ENCODE data around the gene RGS9.
"Not testable (repeated sequence)": the region's sequence is repeated elsewhere in the genome, so short reads cannot be mapped to it uniquely, and the experiment has no call there.

Gene RGS9

DNA sequence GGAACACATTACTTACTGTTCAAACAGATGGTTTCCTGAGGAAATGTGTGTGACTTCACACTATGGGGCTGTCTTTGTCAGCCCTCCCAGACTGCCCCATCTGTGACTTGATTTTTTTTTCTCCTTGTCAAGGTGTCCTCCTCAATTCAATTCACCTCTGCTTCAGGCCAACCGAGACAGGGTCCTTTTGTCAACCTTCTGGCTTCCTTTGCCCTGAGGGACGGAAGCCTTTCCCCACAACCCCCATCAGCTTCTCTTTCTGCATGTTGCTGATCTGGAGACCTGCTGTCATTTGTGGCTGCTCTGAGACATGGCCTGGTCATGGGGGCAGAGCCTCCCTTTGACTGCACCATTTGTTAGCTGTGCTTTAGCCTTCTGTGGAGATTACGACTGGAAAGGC lies 21.3 kb upstream of the RGS9 start:
- DNase-seq (ENCODE audit: low spot score): no peak

DNA sequence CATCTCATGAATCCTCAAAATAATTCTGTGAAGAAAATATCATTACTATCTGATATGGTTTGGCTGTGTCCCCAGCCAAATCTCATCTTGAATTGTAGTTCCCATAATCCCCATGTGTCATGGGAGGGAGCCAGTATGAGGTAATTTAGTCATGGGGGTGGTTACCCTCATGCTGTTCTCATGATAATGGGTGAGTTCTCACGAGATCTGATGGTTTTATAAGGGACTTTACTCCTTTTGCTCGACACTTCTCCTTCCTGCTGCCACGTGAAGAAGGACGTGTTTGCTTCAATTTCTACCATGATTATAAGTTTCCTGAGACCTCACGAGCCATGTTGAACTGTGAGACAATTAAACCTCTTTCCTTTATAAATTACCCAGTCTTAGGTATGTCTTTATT lies 20.7 kb upstream of the RGS9 start:
- not testable (repeated sequence) for DNase-seq (ENCODE audit: low spot score)

DNA sequence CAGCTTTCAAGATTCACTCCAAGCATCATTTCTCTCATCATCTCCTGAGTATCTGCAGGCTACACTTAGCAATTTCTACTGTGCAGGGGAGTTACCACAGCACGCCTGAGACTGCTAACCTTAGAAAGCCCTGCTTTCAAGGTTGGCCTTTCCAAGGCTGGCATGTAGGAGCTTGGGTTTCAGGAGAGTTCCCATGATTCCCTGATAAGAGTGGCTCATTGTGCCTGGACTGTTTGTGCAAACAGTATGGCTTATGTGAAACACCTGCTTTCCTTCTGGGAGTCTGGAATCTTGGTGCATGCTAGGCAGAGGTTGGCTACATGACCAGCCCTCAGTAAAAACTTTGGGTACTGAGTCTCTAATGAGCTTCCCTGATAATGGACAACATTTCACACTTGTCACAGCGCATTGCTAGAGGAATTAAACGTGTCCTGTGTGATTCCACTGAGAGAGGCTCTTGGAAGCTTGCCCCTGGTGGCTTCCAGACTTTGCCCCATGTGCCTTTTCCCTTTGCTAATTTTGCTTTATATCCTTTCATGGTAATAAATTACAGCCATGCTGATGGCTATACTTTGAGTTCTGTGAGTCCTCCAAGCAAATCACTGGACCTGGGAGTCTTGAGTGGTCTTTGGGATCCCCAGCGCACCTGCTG lies 19.7 kb upstream of the RGS9 start:
- no peak for DNase-seq (ENCODE audit: low spot score)

DNA sequence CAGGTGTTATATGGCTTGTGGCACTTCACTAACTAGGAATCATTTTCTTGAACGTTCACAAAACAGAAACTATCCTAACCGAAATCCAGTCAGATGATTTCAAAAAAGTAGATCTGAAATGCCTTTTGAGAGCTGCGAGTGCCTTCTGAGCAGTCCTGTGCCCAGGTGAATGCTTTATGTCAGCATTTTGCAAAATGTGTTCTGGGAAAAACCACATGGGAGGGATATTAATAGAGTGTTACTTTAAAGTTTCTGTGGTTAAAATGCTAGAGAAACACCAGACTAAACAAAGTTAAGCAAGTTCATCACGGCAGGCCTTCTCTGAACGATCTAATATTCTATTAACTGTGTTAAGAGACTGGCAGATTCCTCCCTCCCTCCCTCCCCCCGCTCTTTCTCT lies 15.8 kb upstream of the RGS9 start:
- no peak for DNase-seq (ENCODE audit: low spot score)

DNA sequence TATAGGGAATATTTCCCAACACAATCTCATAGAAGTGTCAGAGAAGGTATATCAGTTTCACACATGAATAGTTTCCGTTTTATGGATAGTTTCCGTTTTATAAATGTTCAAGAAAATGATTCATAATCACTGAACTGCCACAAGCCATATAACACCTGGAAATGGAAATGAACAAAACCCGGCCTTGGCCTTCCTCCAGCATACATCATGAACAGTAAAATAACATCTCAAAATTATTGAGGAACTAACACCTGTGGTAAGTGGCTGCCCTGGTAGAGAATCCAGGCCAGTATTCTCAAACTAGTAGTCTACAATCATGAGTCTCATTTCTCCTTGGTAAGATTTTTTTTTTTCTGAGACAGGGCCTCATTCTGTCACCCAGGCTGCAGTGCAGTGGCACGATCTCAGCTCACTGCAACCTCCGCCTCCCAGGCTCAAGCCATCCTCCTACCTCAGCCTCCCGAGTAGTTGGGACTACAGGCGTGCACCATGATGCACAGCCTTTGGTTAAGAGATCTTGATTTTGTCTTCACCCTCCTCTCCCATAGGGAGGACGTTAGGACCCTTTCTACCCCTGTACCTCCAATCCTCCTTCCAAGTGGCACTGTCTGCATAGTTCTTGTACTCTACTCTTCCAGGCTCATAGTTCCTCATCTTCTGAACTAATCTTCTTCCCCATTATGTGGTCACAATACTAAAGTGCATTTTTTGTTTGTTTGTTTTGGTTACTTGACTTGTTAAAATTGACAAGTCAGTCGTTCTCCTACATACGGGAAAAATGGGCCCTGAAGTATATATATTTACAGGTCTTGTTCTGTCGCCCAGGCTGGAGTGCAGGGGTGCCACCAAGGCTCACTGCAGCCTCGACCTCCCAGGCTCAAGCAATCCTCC lies 15.0 kb upstream of the RGS9 start:
- DNase-seq (ENCODE audit: low spot score): no peak

DNA sequence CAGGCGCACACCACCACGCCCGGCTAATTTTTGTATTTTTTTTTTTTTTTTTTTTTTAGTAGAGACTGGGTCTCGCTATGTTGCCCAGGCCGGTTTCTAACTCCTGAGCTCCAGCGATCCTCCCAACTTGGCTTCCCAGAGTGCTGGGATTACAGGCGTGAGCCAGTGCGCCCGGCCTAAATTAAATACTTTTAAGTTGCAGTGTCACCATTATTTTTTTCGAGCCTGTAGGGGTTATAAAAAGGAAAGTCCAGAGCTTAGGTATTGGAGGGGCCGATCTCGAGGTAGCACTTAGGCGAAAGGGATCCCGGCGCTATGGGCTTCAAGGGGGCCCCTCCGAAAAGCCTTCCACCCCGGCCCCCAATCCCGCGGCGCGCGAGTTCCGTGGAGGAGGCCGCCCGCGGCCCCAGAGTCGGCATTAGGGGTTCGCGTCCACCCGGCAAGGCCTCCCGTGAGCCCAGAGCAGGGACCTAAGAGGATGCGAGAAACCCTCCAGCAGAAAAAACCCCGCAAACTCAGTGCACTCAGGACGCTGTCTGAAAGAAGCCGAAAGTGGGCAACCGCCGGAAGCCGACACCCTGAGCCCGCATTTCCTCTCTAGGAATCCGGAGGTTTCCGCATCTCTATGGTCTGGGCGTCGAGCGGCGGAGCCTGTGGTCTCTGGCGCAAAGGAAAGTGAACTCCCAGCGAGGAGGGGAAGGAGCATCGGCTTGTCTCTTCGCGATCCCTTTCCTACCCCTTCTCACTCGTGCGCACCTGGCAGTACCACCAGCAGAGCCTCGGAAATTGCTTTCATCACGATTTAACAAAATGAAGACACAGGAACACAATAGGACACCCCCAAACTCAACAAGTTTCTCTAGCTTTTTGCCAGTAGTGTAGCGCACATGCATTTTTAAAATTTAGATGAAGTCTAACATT lies 14.1 kb upstream of the RGS9 start:
- peak; percentile 94 for DNase-seq (ENCODE audit: low spot score)

DNA sequence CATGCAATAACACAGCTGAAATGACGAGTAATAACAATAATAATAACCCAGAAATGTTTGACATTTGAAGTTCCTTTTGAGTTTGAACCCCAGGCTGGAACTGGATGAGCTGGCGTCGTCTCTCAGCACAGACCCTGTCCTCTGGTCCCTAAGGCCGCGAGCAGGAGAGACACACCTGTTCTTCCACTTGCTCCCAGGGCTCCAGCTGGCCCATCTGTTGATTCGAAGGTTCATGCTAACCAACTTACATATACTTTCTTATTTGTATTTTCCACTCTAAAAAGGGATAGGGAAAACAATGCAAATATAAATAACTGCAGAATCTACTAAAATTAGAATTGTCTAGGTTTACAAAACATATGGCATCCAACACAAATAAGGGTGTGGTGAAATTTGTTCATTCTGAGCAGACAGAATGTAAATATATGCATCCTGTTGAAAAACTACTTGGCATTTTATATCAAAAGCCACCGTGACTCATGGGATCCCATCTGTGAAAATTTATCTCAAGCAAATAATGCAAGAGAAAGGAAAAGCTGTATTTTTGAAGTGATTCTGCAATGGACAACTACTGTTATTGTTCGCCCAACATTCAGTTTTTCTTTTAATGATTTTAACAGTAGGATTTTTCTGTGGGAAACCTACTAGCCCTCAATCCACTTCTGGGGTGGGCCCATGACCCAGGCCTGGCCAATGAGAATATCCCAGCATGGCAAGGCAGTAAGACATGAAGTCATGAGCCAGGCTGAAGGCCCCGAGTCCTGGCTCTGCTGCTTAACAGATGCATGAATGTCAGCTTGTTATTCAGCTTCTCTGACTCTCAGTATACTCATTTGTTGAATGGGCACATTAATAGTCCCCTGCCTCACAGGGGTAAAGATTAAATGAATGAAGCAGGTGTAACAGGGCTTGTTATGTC lies 13.2 kb upstream of the RGS9 start:
- DNase-seq (ENCODE audit: low spot score): no peak

DNA sequence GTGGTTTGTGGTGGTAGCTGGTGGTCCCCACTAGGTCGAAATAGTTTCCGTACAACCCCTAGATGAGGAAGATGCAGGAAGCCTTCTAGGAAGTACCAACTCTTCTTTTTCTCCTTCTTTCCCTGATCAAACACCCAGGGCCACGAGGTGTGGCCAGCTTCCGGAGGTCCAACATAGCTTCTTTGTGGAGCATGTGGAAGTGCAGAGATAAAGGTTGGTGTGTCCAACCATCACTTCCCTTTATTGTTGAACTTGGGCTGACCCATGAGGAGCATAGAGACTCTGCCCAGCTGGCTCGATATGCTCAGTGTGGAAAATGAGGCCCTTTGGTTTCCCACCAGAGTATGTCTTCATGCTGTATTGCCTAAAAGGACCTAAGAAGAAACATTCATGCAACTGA lies 6.3 kb upstream of the RGS9 start:
- no peak for DNase-seq (ENCODE audit: low spot score)

DNA sequence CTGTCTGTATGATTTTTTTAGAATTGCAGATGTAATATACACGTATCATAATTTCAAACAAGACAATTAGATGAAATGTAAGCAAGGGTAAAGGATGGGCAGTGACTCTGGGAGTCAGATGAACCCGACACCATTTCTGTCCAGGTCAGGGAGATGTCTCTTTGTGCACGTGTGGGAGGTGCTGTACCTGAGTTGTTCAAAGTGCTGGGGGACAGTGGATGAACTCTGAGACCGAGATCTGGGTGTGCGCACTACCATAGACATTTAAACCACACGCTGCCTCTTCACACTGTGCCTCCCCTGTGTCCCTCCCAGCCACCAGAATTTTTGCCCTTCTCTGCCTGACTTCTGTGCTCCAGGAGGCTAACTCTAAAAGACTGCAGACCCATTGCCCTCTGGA lies 5.9 kb upstream of the RGS9 start:
- no peak for DNase-seq (ENCODE audit: low spot score)

DNA sequence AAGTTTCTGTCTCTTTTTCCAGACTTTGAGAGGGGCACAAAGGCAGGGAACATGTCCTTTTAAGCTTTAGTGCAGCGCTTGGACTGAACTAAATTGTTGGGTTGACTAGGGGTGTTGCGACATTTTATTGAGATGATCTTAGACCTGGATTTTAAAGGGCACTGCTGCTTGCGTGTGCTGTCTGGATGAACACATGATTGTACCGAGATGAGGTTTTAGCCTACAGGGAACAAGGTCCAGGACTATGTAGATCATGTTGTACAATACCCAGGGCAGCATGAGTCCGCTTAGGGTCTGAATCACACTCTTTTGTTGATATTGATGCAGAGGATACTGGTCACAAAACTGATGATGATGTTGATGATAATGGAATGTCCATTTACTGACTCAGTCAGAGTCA lies 5.2 kb upstream of the RGS9 start:
- no peak for DNase-seq (ENCODE audit: low spot score)

DNA sequence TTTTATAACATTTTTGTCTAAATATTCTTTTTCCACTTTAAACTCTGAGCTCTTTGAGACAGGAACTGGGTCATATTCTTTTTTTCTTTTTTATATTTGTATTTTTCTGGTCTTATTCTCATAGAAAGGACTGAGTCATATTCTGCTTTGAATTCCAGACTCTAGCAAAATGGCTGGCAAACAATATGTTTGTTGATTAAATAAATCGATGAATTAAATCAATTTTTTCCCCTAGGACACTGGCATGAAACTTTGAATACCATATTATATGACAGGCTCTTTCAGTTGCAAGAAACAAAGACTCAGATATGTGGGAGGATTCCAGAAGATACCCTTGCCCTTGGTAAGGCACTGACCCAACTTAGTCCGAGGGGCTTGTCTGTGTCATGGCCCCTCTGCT lies 3.1 kb upstream of the RGS9 start:
- DNase-seq (ENCODE audit: low spot score): no peak

DNA sequence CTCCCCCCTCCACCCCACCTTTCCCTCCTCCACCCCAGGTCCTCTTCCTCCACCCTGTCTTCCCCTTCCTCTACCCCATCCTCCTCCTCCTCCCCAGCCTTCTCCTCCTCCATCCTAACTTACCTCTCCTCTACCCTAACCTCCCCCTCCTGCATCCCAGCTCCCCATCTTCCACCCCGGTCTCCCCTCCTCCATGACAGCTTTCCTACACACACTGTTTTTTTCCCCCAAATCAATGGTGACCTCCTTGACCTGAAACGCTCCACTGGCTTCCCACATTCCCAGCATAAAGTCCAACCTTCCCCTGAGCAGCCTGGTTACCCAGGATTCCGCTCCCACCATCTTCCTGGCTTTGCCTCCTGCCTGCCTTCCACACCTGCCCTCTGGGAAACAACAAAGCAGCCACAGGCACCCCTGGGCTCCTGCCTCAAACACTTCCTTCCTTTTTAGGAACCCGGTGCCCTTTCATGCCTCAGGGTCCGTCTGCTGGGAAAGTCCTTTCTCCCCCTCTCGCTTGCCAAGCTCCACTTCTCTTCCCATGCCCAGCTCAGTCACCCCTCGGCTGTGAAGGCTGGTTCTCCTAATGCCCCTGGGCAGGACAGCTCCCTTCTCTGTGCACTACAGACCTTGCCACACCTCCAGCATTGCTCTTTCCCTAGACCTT lies 2.1 kb downstream of the RGS9 start:
- DNase-seq (ENCODE audit: low spot score): no peak

DNA sequence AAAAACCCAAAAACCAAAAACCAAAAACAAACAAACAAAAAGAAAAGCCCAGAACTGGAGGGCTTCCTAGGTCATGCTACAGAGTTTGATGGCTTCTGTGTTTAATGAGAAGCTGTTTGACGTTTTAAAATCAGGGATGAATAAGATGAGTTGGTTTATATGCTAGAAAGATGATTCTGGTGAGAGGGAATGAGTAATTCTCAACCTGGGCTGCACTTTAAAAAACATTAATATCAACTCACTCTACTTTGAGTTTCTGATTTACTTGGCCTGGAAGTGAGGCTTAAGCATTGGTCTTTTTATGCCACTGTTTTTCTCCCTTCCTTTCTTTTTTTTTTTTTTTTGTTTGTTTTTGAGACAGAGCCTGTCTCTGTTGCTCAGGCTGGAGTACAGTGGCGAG lies 5.1 kb downstream of the RGS9 start:
- no peak for DNase-seq (ENCODE audit: low spot score)

DNA sequence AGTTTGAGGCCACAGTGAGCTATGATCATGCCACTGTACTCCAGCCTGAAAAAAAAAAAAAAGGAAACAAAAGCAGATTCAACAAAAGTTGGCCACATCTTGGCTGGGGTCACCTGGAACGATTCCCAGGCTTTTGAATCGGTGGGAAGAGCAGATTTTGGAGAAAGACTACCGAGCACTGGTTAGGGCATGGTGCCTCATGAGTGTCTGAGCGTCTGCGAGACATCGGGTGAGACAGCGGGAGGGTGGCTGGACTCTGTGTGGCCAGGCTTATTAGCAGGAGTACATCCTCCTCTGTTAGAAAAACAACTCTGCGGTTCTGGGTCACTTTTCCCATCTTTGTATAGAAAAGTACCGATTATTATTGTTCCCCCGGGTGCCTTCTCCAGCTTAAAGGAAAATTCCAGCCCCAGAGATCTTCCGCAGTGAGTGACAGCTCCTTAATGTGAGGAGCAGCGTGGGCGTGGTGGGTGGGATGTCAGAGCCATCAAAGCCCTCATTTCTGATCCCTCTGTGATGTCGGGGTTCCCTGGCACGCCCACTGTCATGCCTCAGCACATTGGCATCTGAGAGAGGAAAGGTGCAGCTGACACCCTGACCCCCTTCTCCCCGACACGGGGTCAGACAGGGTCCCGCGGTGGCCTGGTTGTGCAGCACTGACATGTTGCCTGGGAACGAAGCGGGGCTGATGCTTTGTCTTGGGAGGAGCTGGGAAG lies 6.9 kb downstream of the RGS9 start:
- DNase-seq (ENCODE audit: low spot score): no peak

DNA sequence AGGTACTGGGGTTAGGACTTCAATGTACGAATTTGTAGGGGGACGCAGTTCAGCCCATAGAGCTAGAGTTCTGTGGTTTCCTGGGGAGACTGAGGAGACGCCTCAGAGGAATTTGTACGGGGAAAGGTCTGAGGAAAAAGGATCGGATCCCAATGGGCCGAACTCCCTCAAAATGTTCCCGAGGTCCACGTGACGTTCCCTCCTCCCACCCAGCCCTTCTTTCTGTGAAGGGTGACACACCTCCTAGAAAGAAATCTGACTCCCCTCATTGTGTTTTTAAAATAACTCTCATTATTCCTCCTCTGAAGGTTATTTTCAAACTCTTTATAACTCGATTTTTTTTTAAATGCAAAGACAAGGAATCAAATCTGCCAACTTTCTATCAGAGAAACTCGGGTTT lies 8.6 kb downstream of the RGS9 start:
- DNase-seq (ENCODE audit: low spot score): no peak

DNA sequence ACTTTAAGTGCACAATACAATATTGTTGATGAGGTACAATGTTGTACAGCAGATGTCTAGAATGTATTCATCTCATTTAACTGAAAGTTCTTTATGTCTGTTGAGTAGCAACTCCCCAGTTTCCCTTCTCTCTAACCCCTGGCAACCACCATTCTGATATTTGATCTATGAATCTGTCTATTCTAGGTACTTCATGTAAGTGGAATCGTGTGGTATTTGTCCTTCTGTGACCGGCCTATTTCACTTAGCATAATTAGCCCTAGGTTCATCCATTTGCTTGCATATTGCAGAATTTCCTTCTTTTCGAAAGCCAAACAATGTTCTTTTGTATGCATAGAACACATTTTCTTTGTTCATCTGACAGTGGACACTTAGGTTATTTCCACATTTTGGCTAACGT lies 10.8 kb downstream of the RGS9 start:
- DNase-seq (ENCODE audit: low spot score): no peak

DNA sequence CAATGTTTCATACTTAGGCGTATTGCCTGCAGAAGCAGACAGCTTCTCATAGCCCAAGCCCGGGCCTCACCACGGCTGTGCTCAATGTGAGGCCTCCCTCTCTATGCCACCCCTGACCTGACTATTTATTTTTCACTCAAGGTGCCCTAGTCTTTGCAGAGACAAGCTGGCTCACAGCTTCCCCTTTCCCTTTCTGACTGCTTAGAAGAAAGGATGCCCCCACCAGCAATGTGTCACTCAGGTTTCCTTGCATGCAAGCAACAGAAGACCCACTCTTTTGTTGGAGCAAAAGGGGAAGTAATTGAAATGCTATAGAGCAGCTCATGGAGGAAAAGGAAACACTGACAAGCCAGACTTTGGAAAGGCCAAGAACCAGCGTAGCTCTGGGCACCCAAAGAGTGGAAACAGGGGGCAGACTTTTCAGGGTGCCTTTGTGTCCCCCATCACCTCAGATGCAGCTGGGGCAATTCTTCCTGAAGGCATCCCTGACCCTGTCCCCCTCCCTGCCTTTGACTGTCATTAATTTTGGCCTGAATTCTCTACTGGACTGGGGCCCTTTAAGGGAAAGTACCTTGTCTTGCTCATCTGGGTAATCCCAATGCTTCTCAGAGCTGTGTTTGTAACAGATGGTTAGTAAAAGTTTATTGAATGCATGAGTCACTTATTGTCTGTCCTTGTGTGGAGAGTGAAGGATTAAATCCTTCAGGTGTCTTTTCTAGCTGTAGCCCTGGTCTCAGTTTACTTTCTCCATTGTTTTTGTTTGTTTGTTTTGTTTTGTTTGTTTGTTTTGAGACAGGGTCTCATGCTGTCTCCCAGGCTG lies 17.8 kb downstream of the RGS9 start:
- no peak for DNase-seq (ENCODE audit: low spot score)

DNA sequence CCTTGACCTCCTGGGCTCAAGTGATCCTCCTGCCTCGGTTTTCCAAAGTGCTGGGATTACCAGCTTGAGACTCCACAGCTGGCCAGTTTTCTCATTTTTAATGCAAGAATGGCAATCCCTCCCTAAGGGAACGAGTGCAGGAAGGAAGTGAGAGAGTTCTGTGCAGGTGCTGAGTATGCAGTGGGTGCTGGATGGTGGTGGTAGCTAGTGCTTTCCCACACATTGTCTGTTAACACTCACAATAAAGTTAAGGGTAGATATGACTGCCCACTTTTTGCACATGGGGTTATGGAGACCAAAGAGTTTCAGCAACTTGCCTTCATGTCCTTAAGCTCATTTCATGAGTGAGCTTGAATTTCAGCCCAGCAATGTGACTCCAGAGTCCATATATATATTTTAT lies 18.5 kb downstream of the RGS9 start:
- no peak for DNase-seq (ENCODE audit: low spot score)

Data from SK-N-DZ (cell line).